Measurements from ENCODE around the gene WWP2. TPM values are rescaled to one million over a fixed set of nuclear protein-coding genes. Genes with fewer than 3 reads are reported as not detected.

Gene WWP2
- polyA plus RNA-seq, 3 donors = 29.6 to 54.4 (median 46.0) TPM

- 95% methylated on average over 5 of the region's 9 CpGs for WGBS (ENCODE audit: insufficient coverage)
- TF ChIP-seq CTCF (IDR thresholded peaks at IDR 0.05) = no peak
- intact Hi-C loops (cut with micrococcal nuclease) = no loop called here
- H3K9ac ChIP-seq (ENCODE audit: insufficient read depth, low read length, poor library complexity, severe bottlenecking) = no peak overlapping the region
- no peaks in the 10 kb centered on the region for H3K9me3 ChIP-seq (replicated peaks in 1 of 2; ENCODE audit: control insufficient read depth in 1 of 2, insufficient read depth in 1 of 2, low read length in 2 of 2)
- Mint-ChIP-seq H3K4me1 (no peaks in the 10 kb centered on the region), H3K4me3 (no peak overlapping the region), H3K9me3 (no peaks in the 10 kb centered on the region), H3K36me3 (peaks cover 71 to 79% of the 10 kb centered on the region in 2 donors), H3K27ac (peak overlapping the region in 2 of 7 donors; percentile 30 to 63), H3K27me3 (ENCODE audit: low read depth in 3 of 3) (no peaks in the 10 kb centered on the region)
- peaks cover 53% of the 10 kb centered on the region for H4K20me1 ChIP-seq (ENCODE audit: insufficient read depth, low read length)
- no peaks in the 10 kb centered on the region for H3K27me3 ChIP-seq (ENCODE audit: control insufficient read depth in 2 of 2, insufficient read depth in 2 of 2, low read length in 2 of 2)
- H3K27ac ChIP-seq (ENCODE audit: low read depth in 1 of 2, low read length in 2 of 2) = no peak overlapping the region
- H2AFZ ChIP-seq (ENCODE audit: insufficient read depth, low read depth, low read length, poor library complexity, severe bottlenecking) = no peak overlapping the region
- H3K79me2 ChIP-seq (ENCODE audit: insufficient read depth, low read length) = no peaks in the 10 kb centered on the region
- DNase-seq = no peak
- no peak overlapping the region for H3K4me2 ChIP-seq (replicated peaks; ENCODE audit: extremely low read depth, low read length, poor library complexity, severe bottlenecking)
- H3K4me1 ChIP-seq (ENCODE audit: control insufficient read depth in 1 of 2, insufficient read depth in 2 of 2, low read length in 2 of 2) = no peaks in the 10 kb centered on the region
- H3K36me3 ChIP-seq (replicated peaks in 1 of 2; ENCODE audit: control insufficient read depth in 1 of 2, insufficient read depth in 2 of 2, low read length in 2 of 2) = peaks cover 49 to 91% of the 10 kb centered on the region in 2 donors
- no peak overlapping the region for H3K4me3 ChIP-seq (replicated peaks in 1 of 3; ENCODE audit: low read depth in 2 of 3, low read length in 3 of 3)
Measured at GRCh38 chr16:69904495-69905170, 142.5 kb downstream of the WWP2 start.

- Mint-ChIP-seq H3K27ac (peak overlapping the region in 2 of 7 donors; percentile 21 to 63), H3K9me3 (no peaks in the 10 kb centered on the region), H3K27me3 (ENCODE audit: low read depth in 3 of 3) (no peaks in the 10 kb centered on the region), H3K4me1 (no peaks in the 10 kb centered on the region), H3K4me3 (no peak overlapping the region), H3K36me3 (peaks cover 73 to 80% of the 10 kb centered on the region in 2 donors)
- WGBS (ENCODE audit: insufficient coverage) = 0% methylated on average over 1 of the region's 2 CpGs
- Histone ChIP-seq H3K79me2 (ENCODE audit: insufficient read depth, low read length) (no peaks in the 10 kb centered on the region), H3K36me3 (replicated peaks in 1 of 2; ENCODE audit: control insufficient read depth in 1 of 2, insufficient read depth in 2 of 2, low read length in 2 of 2) (peaks cover 51 to 96% of the 10 kb centered on the region in 2 donors), H3K4me3 (replicated peaks in 1 of 3; ENCODE audit: low read depth in 2 of 3, low read length in 3 of 3) (no peak overlapping the region), H3K9me3 (replicated peaks in 1 of 2; ENCODE audit: control insufficient read depth in 1 of 2, insufficient read depth in 1 of 2, low read length in 2 of 2) (no peaks in the 10 kb centered on the region), H3K4me1 (ENCODE audit: control insufficient read depth in 1 of 2, insufficient read depth in 2 of 2, low read length in 2 of 2) (no peaks in the 10 kb centered on the region), H4K20me1 (ENCODE audit: insufficient read depth, low read length) (peaks cover 53% of the 10 kb centered on the region), H3K27ac (ENCODE audit: low read depth in 1 of 2, low read length in 2 of 2) (no peak overlapping the region), H3K9ac (ENCODE audit: insufficient read depth, low read length, poor library complexity, severe bottlenecking) (no peak overlapping the region), H3K4me2 (replicated peaks; ENCODE audit: extremely low read depth, low read length, poor library complexity, severe bottlenecking) (no peak overlapping the region), H2AFZ (ENCODE audit: insufficient read depth, low read depth, low read length, poor library complexity, severe bottlenecking) (no peak overlapping the region), H3K27me3 (ENCODE audit: control insufficient read depth in 2 of 2, insufficient read depth in 2 of 2, low read length in 2 of 2) (no peaks in the 10 kb centered on the region)
- intact Hi-C loops (cut with micrococcal nuclease) = no loop called here
- no peak for DNase-seq
- no peak for TF ChIP-seq CTCF (IDR thresholded peaks at IDR 0.05)
Measured at GRCh38 chr16:69905171-69905555, 143.0 kb downstream of the WWP2 start.
